ENCODE results near the gene NOL7. TPM values are rescaled to one million over a fixed set of nuclear protein-coding genes. Genes with fewer than 3 reads are reported as not detected.

NOL7 gene
- total and polyA plus RNA-seq, 9 of the 15 experiments (the other 6 are each of a cell fraction or from before 2014, with no cell fraction given), result 19.4 to 235 (median 157) TPM

DNA sequence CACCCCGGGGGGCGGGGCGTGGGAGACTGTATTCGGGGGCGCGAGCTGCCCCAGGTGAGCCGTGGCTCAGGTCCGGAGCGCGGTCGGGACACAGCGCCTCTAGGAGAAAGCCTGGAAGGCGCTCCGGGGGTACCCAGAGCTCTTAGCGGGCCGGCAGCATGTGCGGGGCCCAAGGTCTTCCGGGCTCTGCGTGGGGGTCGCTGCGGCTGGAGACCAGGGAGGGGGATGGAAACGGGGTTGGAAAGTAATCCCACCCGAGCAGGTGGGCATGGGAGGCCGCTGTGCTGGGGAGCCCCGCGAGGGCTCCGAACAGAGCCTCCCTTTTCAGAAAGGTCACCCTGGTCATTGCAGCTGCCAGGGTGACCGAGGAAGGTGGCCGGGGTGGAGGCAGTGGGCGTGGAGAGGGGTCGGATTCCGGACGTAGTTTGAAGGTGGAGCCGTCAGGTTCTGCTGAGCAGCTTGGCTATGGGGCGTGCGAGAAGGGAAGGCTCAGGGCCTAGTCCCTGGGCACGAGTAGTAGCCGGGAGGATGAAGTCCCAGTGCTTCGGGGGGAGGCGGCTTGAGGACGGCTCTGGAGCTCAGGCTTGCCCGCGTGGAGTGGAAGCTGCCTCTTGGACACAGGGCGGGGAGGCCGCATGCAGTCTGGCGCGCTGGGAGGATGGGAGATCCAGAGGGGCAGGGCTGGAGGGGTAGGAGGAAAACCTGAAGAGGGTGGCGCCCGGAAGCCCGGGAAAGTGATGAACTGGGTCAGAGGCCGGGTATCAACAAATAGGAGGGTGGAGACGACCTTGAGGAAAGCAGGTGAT lies 40.4 kb upstream of the NOL7 start, which contains the start of gene SIRT5 (continued):
- no peak for TF ChIP-seq POU5F1 (IDR thresholded peaks at IDR 0.05; ENCODE audit: borderline replicate concordance, low read depth, low read length, partially characterized antibody)
- no peak for TF ChIP-seq ZNF507 (tag; conservative IDR thresholded peaks at IDR 0.05)
- no peak for TF ChIP-seq NFATC3 (IDR thresholded peaks at IDR 0.05)
- TF ChIP-seq, protein P1, sequence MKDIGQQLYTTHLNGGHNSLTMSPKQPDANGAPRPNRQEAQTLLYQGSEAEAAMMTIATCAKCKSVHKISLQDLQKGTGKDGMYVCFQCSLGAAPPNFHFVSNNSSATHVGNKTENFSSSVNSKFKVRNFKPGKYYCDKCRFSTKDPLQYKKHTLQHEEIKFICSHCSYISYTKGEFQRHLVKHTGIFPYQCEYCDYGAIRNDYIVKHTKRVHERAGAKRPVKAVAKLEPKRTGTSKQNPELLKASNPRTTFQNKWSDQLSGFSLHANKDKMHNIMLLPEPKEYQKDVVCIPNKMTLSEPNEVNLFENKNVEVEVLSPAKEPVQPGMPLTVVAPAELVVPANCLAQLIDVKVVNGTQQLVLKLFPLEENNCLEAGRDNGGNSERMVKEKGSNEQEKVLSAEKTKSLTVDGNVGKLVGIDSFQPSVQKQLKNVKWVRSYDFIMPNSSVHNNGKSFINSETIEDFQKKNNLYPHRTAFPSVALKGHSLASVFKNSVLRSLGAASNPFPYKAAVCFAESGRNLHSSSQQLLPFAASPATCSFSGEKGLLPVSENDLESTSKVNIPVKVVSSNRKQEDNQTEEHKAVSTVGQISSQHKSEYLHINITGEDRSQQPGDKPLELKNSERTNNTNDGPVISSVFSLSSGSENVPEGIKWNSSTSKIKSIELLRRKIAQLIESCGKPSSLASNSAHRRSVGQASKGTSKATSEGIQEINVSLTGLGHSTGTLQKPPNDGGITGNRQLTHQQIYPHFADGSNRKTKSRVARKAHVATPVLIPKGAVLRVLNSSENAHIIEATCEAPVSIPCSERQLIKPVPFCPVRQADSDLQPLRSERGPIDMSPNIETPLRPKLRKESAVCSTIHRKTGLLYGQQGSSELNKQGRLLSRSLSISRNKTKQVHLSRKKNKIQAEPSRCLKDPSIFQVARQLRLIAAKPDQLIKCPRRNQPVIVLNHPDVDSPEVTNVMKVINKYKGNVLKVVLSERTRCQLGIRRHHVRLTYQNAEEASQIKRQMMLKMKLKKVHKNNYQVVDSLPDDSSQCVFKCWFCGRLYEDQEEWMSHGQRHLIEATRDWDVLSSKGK (CRISPR knock-in tag; IDR thresholded peaks at IDR 0.05), result no peak
- no peak for TF ChIP-seq EP300 (IDR thresholded peaks at IDR 0.05; ENCODE audit: low read length)
- peak; percentile 85 for TF ChIP-seq ETV5 (CRISPR knock-in tag; IDR thresholded peaks at IDR 0.05; ENCODE audit: low read depth)
- no peak for TF ChIP-seq NCOA4 (IDR thresholded peaks at IDR 0.05; ENCODE audit: partially characterized antibody)
- TF ChIP-seq NFE2L1 (tag; IDR thresholded peaks at IDR 0.05; ENCODE audit: borderline replicate concordance, low read depth), result no peak
- TF ChIP-seq ZC3H8 (IDR thresholded peaks at IDR 0.05), result no peak
- no peak for TF ChIP-seq MXI1 (IDR thresholded peaks at IDR 0.05; ENCODE audit: low read depth, low read length)
- no peak for TF ChIP-seq THRA (IDR thresholded peaks at IDR 0.05)
- TF ChIP-seq GATA2 (CRISPR knock-in tag; IDR thresholded peaks at IDR 0.05), result no peak
- TF ChIP-seq ZNF707 (CRISPR knock-in tag; conservative IDR thresholded peaks at IDR 0.05), result no peak; the same call in 1 of the 2 replicates
- TF ChIP-seq, protein P2, sequence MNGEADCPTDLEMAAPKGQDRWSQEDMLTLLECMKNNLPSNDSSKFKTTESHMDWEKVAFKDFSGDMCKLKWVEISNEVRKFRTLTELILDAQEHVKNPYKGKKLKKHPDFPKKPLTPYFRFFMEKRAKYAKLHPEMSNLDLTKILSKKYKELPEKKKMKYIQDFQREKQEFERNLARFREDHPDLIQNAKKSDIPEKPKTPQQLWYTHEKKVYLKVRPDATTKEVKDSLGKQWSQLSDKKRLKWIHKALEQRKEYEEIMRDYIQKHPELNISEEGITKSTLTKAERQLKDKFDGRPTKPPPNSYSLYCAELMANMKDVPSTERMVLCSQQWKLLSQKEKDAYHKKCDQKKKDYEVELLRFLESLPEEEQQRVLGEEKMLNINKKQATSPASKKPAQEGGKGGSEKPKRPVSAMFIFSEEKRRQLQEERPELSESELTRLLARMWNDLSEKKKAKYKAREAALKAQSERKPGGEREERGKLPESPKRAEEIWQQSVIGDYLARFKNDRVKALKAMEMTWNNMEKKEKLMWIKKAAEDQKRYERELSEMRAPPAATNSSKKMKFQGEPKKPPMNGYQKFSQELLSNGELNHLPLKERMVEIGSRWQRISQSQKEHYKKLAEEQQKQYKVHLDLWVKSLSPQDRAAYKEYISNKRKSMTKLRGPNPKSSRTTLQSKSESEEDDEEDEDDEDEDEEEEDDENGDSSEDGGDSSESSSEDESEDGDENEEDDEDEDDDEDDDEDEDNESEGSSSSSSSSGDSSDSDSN (IDR thresholded peaks at IDR 0.05; ENCODE audit: borderline replicate concordance in 1 of 2, low read depth in 2 of 2, low read length in 2 of 2), result peak in 1 of 2 experiments; percentile 63; a peak in 3 of 4 replicates
- TF ChIP-seq ZNF668 (CRISPR knock-in tag; IDR thresholded peaks at IDR 0.05), result no peak; the same call in 1 of the 2 replicates
- peak; percentile 26; the same call in 1 of the 2 replicates for TF ChIP-seq TCF3 (CRISPR knock-in tag; IDR thresholded peaks at IDR 0.05)
- TF ChIP-seq ZKSCAN3 (CRISPR knock-in tag; IDR thresholded peaks at IDR 0.05), result no peak
- peak; percentile 29; the same call in 1 of the 2 replicates for TF ChIP-seq ZNF395 (CRISPR knock-in tag; IDR thresholded peaks at IDR 0.05)
- peak; percentile 54 for TF ChIP-seq SAP30 (IDR thresholded peaks at IDR 0.05; ENCODE audit: borderline replicate concordance, insufficient read depth, low read depth, low read length, poor library complexity, severe bottlenecking)
